Fibroblast of skin of left biceps (primary cell): ENCODE measurements around the gene C11orf68.
A peak's percentile ranks its signal among the peaks of the same experiment; 100 is the strongest.

Source experiments
- DNase-seq, 2 experiments: peaks; one replicate each; pipeline ENCODE4 v3.0.0-alpha.2; 2013; ENCODE audit warnings: low read depth in 2 of 2

Gene C11orf68

GRCh38 chr11:65891219-65892136 lies 27.4 kb downstream of the C11orf68 start:
- no peak for DNase-seq

- peak; percentile 84 to 88 for DNase-seq
Observed at GRCh38 chr11:65890324-65891218, 28.3 kb downstream of the C11orf68 start, which contains the start of gene CCDC85B. CCDC85B (plus strand) TSS chr11:65890673; CDS start chr11:65890784, 111 bp downstream.

- DNase-seq: peak; percentile 89
Observed at GRCh38 chr11:65888163-65888814, 30.6 kb downstream of the C11orf68 start, which contains the start of gene FIBP. FIBP (minus strand) TSS chr11:65888471; CDS start chr11:65888418, 53 bp downstream.

- DNase-seq: no peak
Observed at GRCh38 chr11:65887723-65888162, 31.1 kb downstream of the C11orf68 start.

GRCh38 chr11:65886826-65887722 lies 31.8 kb downstream of the C11orf68 start:
- DNase-seq: no peak

- DNase-seq: no peak
Observed at GRCh38 chr11:65885808-65886536, 32.9 kb downstream of the C11orf68 start.

GRCh38 chr11:65885231-65885630 lies 33.6 kb downstream of the C11orf68 start:
- no peak for DNase-seq

- DNase-seq: no peak
Observed at GRCh38 chr11:65884716-65885092, 34.2 kb downstream of the C11orf68 start.

- DNase-seq: no peak
Observed at GRCh38 chr11:65883786-65884715, 34.8 kb downstream of the C11orf68 start.

- DNase-seq: no peak
Observed at GRCh38 chr11:65883058-65883761, 35.7 kb downstream of the C11orf68 start.

- no peak for DNase-seq
Observed at GRCh38 chr11:65882120-65883057, 36.5 kb downstream of the C11orf68 start.

GRCh38 chr11:65880844-65881421 lies 37.9 kb downstream of the C11orf68 start:
- DNase-seq: no peak

- DNase-seq: no peak
Observed at GRCh38 chr11:65880027-65880426, 38.8 kb downstream of the C11orf68 start.

- no peak for DNase-seq
Observed at GRCh38 chr11:65879617-65880016, 39.2 kb downstream of the C11orf68 start, which contains the start of gene CTSW. CTSW (plus strand) TSS chr11:65879837; CDS start chr11:65879855, 18 bp downstream.

- peak; percentile 75 for DNase-seq
Observed at GRCh38 chr11:65873318-65874156, 45.3 kb downstream of the C11orf68 start.
